ENCODE measurements around the gene DISC1. TPM values are rescaled to one million over a fixed set of nuclear protein-coding genes. Genes with fewer than 3 reads are reported as not detected.

The DISC1 gene
- total and polyA plus RNA-seq, 2 donors (not counting 3 experiments of a cell fraction or from before 2014, with no cell fraction given) = 3.3 to 14.7 TPM

DNA sequence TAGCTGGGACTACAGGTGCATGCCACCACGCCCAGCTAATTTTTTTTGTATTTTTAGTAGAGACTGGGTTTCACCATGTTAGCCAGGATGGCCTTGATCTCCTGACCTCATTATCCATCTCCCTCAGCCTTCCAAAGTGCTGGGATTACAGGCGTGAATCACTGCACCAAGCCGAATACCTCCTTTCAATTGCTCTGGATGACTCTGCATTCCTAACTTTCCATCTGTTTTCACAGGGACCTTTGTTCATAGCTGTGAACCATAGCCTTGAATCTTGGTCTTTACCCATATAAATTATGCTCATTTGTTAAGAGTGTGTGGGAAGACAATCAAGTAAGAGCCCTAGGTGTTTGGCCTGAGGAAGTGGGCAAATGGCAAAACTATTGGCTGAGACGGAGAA lies 422.7 kb downstream of the DISC1 start:
- POLR2A ChIA-PET = no interaction called here
- Histone ChIP-seq H3K4me2 (ENCODE audit: insufficient read depth, low read length) (no peak overlapping the region), H3K9me3 (replicated peaks; ENCODE audit: control insufficient read depth, insufficient read depth, low read length) (no peaks in the 10 kb centered on the region), H3K4me3 (replicated peaks in 1 of 3; ENCODE audit: insufficient read depth in 1 of 3, low read depth in 1 of 3, low read length in 3 of 3) (no peak overlapping the region), H3K36me3 (ENCODE audit: control insufficient read depth in 2 of 2, extremely low read depth in 1 of 2, insufficient read depth in 2 of 2, low read length in 2 of 2) (no peaks in the 10 kb centered on the region), H2AFZ (ENCODE audit: low read depth, low read length) (no peak overlapping the region), H4K20me1 (replicated peaks; ENCODE audit: control insufficient read depth, extremely low read depth, insufficient read depth, low read length) (no peaks in the 10 kb centered on the region), H3K27me3 (ENCODE audit: control insufficient read depth in 2 of 2, insufficient read depth in 2 of 2, low read length in 2 of 2) (no peaks in the 10 kb centered on the region), H3K27ac (ENCODE audit: insufficient read depth, low read depth, low read length) (no peak overlapping the region), H3K9me1 (replicated peaks; ENCODE audit: control insufficient read depth, extremely low read depth, insufficient read depth, low read length) (no peaks in the 10 kb centered on the region), H3K79me2 (ENCODE audit: control insufficient read depth, insufficient read depth, low read length) (no peaks in the 10 kb centered on the region), H3K9ac (replicated peaks; ENCODE audit: extremely low read depth, insufficient read depth, low read length) (no peak overlapping the region), H3K4me1 (ENCODE audit: control insufficient read depth, extremely low read depth, insufficient read depth, low read length) (no peaks in the 10 kb centered on the region)
- TF ChIP-seq GATA2 (IDR thresholded peaks at IDR 0.05; ENCODE audit: insufficient read depth, insufficient read length, low read depth, low read length) = no peak
- no peak for TF ChIP-seq CTCF (IDR thresholded peaks at IDR 0.05; ENCODE audit: extremely low read depth in 1 of 2, insufficient read depth in 1 of 2, low read depth in 1 of 2, low read length in 2 of 2)
- TF ChIP-seq POLR2AphosphoS5 (IDR thresholded peaks at IDR 0.05; ENCODE audit: insufficient read depth, low read depth, low read length) = no peak
- TF ChIP-seq POLR2A (IDR thresholded peaks at IDR 0.05; ENCODE audit: low read depth, low read length) = no peak
- TF ChIP-seq FOS (IDR thresholded peaks at IDR 0.05; ENCODE audit: borderline replicate concordance, insufficient read depth, low read length) = no peak
- TF ChIP-seq, protein P1, sequence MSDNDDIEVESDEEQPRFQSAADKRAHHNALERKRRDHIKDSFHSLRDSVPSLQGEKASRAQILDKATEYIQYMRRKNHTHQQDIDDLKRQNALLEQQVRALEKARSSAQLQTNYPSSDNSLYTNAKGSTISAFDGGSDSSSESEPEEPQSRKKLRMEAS (IDR thresholded peaks at IDR 0.05; ENCODE audit: insufficient read depth, insufficient read length) = no peak
- TF ChIP-seq EZH2 (IDR thresholded peaks at IDR 0.05; ENCODE audit: borderline replicate concordance, low read depth, low read length, severe bottlenecking) = no peak
- TF ChIP-seq MYC (IDR thresholded peaks at IDR 0.05; ENCODE audit: low read depth, low read length) = no peak
- TF ChIP-seq JUN (IDR thresholded peaks at IDR 0.05; ENCODE audit: borderline replicate concordance, insufficient read depth, insufficient read length, low read depth) = no peak
- CTCF ChIA-PET = no interaction called here
- DNase-seq (ENCODE audit: low read depth, low spot score) = no peak
- FAIRE-seq = no peak
- intact Hi-C loops (cut with micrococcal nuclease) = no loop called here
- dilution Hi-C loops (cut with MboI; ENCODE audit: extremely low pct_ligation_motif_present, low sequenced_read_pairs) = no loop called here
- BruUV-seq (replicated peaks) = no TSS peak
